ENCODE measurements around the gene RALB. TPM values are rescaled to one million over a fixed set of nuclear protein-coding genes. Genes with fewer than 3 reads are reported as not detected.
"Not testable (repeated sequence)": the region's sequence is repeated elsewhere in the genome, so short reads cannot be mapped to it uniquely, and the experiment has no call there.

The RALB gene
- total RNA-seq, 2 donors from 2014 or later: 71.8 to 93.4 TPM

- Histone ChIP-seq H3K27me3 (no peaks in the 10 kb centered on the region), H3K9me3 (no peaks in the 10 kb centered on the region), H3K27ac (no peak overlapping the region), H3K36me3 (no peaks in the 10 kb centered on the region), H3K4me1 (no peaks in the 10 kb centered on the region), H3K9ac (ENCODE audit: low read depth in 2 of 2, low read length in 2 of 2) (no peak overlapping the region), H3K4me3 (no peak overlapping the region)
- TF ChIP-seq CTCF (IDR thresholded peaks at IDR 0.05): no peak
- DNase-seq: no peak
- intact Hi-C loops (cut with DNase I): loop anchor here (10.0 kb wide), 1 partner anchor 59 kb away; no protein-coding TSS in a partner anchor
Measured at GRCh38 chr2:120255986-120256650, 3.5 kb downstream of the RALB start.

DNA sequence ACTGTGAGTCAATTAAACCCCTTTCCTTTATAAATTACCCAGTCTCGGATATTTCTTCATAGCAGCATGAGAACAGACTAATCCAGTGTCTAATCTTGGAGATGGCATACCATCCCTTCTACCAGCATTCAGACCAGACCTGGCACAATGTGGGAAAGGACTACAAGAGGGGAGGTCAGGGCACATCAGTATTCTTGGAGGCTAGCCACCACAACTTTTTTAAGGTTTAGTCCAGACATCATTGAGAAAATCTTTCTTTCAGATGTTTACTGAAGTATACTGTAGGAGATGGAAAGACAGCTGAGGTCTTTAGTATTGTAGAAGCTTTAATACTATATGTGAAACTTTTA is 4.0 kb downstream of the RALB start:
- Histone ChIP-seq H3K27me3 (no peaks in the 10 kb centered on the region), H3K4me3 (no peak overlapping the region), H3K4me1 (no peaks in the 10 kb centered on the region), H3K36me3 (no peaks in the 10 kb centered on the region), H3K27ac (no peak overlapping the region), H3K9me3 (no peaks in the 10 kb centered on the region), H3K9ac (ENCODE audit: low read depth in 2 of 2, low read length in 2 of 2) (no peak overlapping the region)
- no peak for DNase-seq
- intact Hi-C loops (cut with DNase I): loop anchor here (10.0 kb wide), 1 partner anchor 58 kb away; no protein-coding TSS in a partner anchor
- TF ChIP-seq CTCF (IDR thresholded peaks at IDR 0.05): no peak

- no peaks in the 10 kb centered on the region for H3K4me1 ChIP-seq
- no peaks in the 10 kb centered on the region for H3K9me3 ChIP-seq
- no peak for DNase-seq
- no peak overlapping the region for H3K27ac ChIP-seq
- no peak for TF ChIP-seq CTCF (IDR thresholded peaks at IDR 0.05)
- no peak overlapping the region for H3K4me3 ChIP-seq
- intact Hi-C loops (cut with DNase I): loop anchor here (10.0 kb wide), 1 partner anchor 57 kb away; no protein-coding TSS in a partner anchor
- H3K36me3 ChIP-seq: no peaks in the 10 kb centered on the region
- H3K27me3 ChIP-seq: no peaks in the 10 kb centered on the region
- no peak overlapping the region for H3K9ac ChIP-seq (ENCODE audit: low read depth in 2 of 2, low read length in 2 of 2)
Measured at GRCh38 chr2:120257522-120257921, 4.9 kb downstream of the RALB start.

DNA sequence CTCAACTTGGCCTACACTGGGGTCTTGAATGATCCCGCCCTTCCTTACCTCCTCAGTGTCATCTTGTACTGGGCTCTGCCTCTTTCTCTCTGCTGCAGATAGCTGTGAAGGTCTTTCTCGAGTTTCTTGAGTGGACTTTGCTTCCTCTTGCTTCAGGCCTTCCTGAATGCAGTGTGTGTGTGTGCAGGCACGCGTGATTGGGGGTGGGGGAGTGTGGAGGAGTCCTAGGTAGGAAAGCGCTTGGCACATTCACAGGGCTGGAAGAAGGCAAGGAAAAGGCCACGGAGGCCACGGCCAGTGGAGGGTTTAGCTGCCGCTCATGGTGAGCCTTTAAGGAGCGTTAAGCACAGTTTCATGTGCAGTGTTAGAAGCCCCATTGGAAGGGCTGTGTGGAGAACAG is 5.5 kb downstream of the RALB start:
- H3K36me3 ChIP-seq: no peaks in the 10 kb centered on the region
- DNase-seq: no peak
- no peak for TF ChIP-seq CTCF (IDR thresholded peaks at IDR 0.05)
- H3K27me3 ChIP-seq: no peaks in the 10 kb centered on the region
- H3K27ac ChIP-seq: no peak overlapping the region
- H3K4me3 ChIP-seq: no peak overlapping the region
- no peaks in the 10 kb centered on the region for H3K4me1 ChIP-seq
- intact Hi-C loops (cut with DNase I): loop anchor here (10.0 kb wide), 1 partner anchor 57 kb away; no protein-coding TSS in a partner anchor
- no peak overlapping the region for H3K9ac ChIP-seq (ENCODE audit: low read depth in 2 of 2, low read length in 2 of 2)
- no peaks in the 10 kb centered on the region for H3K9me3 ChIP-seq

GRCh38 chr2:120259939-120260338 is 7.3 kb downstream of the RALB start:
- intact Hi-C loops (cut with DNase I): loop anchor here (10.0 kb wide), 1 partner anchor 55 kb away; no protein-coding TSS in a partner anchor
- H3K27me3 ChIP-seq; H3K9ac ChIP-seq (ENCODE audit: low read depth in 2 of 2, low read length in 2 of 2); H3K27ac ChIP-seq; DNase-seq; H3K36me3 ChIP-seq; H3K9me3 ChIP-seq; H3K4me3 ChIP-seq; H3K4me1 ChIP-seq: not testable (repeated sequence)

DNA sequence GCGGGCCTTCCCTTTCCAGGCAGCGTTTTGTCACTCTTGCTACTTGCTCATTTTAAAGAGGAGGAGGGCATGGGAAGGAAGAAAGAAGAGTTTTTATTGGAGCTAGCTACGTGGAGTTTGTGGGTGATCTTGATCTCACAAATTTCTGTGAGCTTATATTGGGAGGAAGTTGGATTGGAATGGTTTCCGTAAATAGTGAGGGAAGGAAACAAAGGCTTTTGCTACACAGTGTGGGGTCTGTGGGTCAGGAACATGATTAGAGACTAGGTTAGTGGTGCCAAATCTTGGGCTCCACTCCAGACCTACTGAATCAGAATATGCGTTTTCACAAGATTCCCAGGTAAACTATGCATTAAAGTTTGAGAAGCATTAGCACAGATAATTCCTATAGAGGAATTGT is 8.1 kb downstream of the RALB start:
- H3K4me1 ChIP-seq: no peaks in the 10 kb centered on the region
- H3K27ac ChIP-seq: no peak overlapping the region
- intact Hi-C loops (cut with DNase I): no loop called here

More for the DNA sequence above, 8.1 kb downstream of the RALB start:
- Histone ChIP-seq H3K9ac (ENCODE audit: low read depth in 2 of 2, low read length in 2 of 2) (no peak overlapping the region), H3K36me3 (no peaks in the 10 kb centered on the region), H3K4me3 (no peak overlapping the region), H3K27me3 (no peaks in the 10 kb centered on the region), H3K9me3 (no peaks in the 10 kb centered on the region)
- DNase-seq: no peak
- TF ChIP-seq CTCF (IDR thresholded peaks at IDR 0.05): no peak
